Measurements from ENCODE around the gene SCAMP5.

Gene SCAMP5

DNA sequence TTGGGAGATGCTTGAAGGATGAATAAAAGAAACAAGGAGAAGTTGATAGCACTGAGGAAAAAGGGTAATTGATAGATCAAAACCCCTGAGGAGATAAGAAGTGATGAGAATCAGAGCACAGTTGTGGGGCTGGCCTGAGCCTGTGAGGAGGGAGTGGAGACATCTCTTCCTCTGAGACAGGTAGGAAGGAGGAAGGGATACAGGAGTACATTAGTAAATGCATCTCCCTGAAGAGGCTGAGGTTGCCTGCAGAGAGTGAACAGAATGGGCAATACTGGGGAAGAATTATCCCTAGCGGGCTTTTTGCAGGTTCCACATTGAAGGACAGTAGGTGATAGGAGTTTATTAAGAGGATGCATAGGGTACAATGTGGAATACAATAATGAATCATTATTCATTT is 17.3 kb upstream of the SCAMP5 start:
- DNase-seq, result peak; percentile 25

DNA sequence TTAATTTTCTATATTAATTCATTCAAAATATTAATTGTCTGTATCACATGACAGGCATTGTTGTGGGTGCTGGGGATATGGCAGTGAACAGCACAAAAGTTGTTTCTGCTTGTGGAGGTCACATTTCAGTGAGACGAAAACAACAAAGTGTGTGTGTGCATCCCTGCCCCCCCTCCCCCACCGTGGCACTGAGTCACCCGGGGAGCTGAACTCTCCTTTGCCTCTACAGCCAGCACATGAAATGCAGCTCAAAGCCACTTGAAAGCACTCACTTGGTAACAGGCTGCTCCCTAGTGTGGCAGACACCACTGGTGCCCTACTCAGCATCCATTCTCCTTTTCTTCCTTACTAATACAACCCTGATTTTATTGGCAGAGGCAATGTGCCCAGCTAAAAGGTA is 16.9 kb upstream of the SCAMP5 start:
- peak; percentile 33 for DNase-seq

DNA sequence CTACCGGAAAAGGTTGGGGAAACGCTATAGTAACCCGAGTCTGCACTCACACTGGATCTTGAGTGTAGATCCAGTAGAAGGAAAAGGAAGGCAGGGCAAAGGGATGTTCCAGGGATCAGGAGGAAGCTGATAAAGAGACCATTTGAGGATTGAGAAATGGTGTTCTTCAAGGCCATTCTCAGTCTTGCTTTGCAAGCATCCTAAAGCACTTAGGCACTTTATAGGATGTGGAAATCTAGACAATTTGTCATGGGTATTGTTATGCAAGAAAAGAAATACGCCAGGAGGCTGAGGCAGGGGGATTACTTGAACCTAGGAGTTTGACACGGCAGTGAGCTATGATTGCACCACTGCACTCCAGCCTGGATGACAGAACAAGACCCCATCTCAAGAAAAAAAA is 13.2 kb upstream of the SCAMP5 start:
- no peak for DNase-seq

DNA sequence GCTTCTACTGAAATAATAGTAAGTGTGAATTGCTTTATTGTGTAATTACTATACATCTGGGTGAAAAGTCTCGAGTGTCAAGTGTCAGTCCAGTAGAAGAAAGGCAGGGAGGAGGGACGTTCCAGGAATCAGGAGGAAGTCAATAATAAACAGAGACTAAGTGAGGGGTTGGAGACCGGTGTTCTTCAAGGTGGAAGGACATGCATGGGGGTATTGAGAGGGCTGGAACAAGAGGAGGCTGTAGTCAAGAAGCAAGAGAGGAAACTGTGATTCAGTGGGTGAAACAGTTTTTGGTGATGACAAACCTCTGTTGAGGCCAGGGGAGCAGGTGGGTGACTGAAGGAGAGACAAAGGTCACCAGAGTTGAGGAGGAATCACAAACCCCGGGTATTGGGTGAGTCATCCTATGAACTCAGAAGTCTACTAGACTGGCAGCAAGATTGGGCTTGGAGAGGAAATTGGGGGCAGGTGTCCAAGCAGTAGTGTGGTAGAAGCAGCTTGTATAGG is 11.6 kb upstream of the SCAMP5 start:
- peak; percentile 12 for DNase-seq

DNA sequence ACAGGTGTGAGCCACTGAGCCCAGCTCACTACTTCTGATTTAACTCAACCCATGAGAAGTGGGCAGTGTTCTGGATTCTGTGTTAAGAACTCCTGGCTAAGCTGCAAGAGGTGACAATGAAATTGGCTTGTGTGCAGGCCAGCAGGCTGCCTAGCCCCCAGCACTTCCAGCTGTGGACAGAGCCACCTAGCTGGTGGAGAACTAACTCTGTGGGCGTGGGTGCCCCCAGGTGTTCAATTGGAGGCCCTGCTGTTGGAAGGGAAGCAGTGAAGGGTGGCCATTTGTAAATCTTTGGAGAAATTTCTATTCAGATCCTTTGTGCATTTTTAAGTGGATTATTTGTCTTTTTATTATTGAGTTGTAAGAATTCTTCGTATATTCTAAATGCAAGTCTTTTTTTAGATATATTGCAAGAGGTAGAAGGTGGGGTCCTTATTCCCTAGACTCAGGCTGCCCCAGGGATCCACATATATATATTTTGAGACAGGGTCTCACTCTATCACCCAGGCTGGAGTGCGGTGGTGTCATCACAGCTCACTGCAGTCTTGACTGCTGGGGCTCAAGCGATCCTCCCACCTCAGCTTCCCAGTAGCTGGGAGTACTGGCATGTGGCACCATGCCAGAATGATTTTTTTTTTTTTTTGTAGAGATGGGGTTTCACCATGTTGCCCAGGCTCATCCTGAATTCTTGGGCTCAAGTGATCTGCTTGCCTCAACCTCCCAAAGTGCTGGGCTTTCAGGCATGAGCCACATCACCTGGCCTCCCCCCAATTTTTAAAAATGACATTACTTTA is 7.2 kb upstream of the SCAMP5 start:
- DNase-seq, result peak; percentile 79

DNA sequence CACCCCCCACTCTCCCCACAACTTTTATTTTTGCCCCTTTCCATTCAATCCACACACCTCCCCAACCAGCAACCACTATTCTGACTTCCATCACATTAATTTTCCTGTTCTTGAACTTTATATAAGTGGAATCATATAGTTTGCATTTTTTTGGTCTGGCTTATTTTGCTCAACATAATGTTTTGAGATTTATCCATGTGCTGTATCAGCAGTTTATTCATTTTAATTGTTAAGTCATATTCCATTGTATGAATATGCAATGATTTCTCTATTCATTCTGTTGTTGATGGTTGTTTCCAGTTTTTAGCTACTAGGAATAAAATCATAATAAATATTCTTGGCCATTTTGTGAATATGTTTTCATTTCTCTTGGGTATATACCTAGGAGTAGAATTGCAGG is 5.8 kb upstream of the SCAMP5 start:
- DNase-seq, result no peak

DNA sequence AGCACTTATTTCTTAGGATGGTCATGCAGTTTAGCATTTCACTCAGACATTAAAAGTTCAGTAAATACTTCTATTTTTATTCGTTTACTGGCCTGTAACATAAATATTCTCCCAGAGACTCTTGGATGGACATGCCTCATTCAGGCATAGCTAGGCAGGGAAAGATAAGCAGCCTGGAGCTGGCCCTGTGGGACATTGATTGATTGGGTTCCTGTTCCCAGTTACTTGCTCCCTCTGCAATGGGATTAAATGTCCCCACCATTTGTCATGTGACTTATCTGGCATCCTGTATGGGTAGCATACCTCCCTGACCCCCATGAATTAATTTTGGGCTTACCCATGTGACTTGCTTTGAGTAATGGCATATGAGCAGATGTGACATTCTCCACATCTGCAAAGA is 2.7 kb upstream of the SCAMP5 start:
- no peak for DNase-seq

DNA sequence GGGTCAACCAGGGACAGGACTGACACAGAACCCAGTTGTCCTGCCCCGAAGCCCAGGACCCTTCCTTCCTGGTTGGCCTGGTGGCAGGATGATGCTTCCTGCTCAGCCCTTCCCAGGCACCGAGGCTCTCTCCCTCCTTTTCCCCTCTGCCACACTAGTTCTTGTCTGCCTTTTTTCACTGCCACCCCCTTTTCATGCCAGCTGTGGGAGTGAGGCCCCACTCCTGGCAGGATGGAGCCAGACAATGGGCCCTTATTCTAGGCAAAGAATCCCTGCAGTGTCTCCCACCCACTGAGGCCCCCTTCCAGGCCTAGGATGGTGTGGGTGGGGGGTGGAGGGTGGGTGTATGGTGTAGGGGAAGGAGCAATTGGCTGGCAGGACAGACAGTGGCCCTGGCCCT is 1.1 kb upstream of the SCAMP5 start:
- peak; percentile 29 for DNase-seq

DNA sequence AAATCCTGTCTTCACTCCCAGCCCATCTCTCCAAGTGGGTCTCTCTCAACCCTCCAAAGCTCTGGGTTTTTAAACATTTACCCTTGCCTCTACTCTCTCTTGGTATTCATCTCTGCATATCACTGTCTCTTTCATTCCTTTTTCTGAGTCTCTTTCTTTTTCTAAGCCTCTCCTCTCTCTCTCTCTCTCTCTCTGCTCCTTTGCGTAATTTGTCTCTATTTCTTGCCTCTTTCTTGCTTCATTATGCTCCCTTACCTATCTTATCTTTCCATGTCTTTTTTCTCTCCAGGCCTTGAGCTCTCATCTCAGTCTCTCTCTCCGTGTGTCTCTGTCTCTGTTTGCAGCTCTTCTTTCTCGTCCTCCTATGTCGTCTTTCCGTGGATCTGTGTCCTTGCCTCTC is 678 bp upstream of the SCAMP5 start:
- no peak for DNase-seq

DNA sequence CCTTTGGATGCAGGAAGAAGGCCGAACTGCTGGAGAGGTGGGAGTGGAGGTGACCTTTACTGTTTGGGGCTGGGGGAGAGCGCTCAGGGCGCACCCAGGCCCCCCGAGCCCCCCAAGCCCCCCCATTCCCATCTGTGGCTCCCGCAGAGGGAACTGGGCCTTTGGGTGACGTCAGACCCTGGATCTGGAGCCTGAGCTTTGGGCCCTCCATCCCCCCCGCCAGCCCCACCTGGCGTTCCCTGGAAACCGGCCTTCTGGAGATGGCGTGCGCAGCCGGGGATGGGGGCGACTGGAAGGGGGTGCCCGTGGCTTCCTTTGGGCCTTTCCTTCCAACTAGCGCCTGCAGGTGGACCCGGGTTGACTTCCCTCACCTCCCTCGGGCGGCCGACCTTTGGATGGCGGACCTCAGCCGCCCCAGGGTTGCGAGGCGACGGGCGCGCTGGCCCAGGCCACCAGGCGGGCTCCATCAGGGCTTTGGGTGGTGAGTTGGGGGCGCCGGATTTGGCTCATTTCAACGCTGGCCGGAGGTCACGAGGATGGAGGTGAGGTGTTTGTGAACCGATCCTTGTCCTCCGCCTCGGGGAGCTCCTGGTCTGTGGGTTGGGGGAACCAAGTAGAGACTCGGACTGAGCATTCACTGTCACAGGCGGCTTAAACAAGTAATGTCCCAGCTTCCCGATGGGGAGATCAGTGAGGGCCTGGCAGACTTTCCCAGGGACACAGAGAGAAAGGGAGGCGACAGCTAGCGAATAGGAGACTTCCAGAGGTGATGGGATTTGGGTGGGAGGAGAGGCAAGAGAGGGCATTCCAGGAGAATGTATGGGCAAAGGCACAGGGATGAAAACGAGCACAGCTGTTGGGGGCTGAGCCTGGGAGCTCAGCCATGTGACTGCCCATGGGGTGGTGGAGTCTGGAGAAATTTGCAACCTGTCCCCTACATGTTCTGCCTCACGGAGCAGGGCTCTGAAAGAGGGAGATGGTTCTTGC is 709 bp downstream of the SCAMP5 start:
- peak; percentile 79 for DNase-seq

DNA sequence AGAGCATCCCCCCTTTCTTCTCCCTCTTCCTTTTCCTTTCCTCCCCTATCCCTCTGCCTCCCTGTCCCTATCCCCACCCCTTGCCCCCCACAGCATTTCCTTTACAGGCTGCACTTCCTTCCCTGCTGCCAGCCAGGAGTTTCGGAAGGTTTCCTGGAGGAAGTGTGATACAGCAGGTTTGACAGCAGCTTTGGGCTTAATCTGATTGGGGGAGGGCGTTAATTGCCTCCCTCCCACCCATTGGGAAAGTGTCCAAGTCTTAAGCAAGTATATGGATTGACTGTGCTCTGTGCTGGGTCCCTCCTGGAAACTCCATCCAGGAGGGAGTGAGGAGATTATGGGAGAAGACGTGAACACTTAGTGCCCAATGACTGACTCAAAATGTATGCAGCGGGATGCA is 1.8 kb downstream of the SCAMP5 start:
- DNase-seq, result peak; percentile 13

DNA sequence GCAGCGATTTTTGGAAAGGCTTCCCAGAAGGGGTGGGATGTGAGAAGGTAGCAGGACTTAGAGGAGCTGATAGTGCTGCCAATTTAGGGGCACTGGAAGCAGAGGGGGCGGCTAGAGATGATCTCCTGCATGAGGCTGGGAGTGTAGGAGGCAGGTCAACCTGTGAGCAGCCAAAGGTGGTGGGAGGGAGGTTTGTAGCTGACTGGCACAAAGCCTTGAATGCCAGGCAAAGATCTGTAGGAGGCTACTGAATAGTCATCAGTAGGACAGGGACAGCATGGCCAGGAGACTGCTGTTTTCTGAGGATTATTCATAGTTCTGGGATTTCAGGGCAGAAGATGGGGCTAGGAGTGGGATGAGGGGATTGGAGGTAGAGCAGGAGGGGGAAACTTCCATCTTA is 2.2 kb downstream of the SCAMP5 start:
- DNase-seq, result no peak

DNA sequence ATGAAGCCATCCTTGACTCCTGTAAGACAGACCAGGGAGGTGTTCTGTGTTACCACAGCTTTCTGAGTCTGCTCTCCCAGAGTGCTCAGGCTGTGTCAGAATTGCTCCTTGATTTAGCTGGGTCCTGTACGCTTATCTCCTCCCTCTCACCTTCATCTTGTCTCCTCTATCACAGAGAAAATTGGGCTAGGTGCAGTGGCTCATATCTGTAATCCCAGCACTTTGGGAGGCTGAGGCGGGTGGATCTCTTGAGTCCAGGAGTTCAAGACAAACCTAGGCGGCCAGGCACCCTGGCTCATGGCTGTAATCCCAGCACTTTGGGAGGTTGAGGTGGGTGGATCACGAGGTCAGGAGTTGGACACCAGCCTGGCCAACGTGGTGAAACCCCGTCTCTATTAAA is 5.9 kb downstream of the SCAMP5 start:
- no peak for DNase-seq

DNA sequence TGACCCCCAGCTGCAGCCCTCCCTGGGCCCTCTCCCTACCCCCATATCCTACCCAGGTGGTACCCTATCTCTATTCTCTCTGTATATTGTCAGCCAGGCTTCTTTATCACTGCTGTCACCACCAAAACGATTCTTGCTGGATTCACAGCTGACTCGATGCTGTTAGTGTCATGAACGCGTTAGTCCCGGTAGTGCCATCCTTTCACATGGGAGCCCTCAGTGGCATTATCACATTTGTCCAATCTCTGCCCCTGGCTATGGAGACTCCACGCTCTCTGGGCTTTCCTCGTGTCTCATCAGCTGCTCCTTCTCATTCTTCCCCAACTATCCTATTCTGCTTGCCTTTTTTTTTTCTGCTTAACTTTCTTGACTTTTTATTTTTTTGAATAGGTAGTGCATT is 7.0 kb downstream of the SCAMP5 start:
- no peak for DNase-seq

DNA sequence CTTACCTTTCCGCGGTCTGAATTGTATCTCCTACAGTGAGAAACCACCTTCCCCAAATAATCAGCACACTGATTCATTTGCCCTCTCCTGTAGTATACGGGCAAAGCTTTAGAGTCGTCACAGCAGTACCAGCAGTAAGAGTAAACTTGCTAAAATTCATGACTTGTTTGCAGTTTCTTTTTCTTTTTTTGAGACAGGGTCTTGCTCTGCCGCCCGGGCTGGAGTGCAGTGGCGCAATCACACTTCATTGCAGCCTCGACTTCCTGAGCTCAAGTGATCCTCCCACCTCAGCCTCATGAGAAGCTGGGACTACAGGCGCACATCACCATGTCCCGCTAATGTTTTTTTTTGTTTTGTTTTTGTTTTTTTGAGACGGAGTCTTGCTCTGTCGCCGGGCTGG is 11.9 kb downstream of the SCAMP5 start:
- DNase-seq, result no peak

DNA sequence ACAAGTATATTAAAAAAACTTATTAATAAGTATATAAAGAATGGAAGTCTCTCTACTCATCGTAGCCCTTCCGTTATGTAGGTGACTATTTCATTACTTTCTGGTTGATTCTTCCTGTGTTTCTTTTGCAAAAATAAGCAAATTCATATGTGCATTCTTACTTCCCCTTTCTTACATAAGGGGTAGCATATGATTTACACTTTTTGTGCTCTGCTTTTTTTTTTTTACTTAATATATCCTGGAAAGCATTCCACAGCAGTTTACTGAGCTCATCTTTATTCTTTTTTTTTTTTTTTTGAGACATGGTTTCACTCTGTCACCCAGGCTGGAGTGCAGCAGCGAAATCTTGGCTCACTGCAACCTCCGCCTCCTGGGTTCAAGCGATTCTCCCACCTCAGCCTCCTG is 12.9 kb downstream of the SCAMP5 start:
- DNase-seq, result no peak

DNA sequence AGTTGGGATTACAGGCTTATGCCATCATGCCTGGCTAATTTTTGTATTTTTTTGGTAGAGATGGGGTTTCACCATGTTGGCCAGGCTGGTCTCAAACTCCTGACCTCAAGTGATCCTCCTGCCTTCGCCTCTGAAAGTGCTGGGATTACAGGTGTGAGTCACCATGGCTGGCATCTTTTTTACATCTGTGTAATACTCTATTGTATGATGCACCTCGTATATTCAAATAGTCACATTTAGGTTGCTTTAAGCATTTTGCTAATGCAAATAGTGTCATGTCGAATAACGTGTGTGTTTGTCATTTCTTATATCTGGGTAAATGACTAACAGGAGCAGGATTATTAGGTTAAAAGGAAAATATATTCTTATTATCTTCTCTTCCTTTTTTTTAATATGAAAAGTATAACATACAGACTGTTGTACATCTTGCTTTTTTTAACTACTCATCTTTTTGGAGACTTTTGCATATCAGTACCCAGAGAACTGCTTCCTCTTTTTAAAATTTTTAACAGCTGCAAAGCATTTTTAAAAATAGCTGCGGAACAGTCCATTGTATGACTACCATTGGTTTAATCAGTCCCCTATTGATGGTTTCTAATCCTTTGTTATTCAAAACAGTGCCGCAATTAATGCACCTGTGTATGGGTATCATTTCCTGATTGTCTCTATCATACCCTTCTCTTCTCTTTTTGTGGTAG is 13.4 kb downstream of the SCAMP5 start:
- no peak for DNase-seq

DNA sequence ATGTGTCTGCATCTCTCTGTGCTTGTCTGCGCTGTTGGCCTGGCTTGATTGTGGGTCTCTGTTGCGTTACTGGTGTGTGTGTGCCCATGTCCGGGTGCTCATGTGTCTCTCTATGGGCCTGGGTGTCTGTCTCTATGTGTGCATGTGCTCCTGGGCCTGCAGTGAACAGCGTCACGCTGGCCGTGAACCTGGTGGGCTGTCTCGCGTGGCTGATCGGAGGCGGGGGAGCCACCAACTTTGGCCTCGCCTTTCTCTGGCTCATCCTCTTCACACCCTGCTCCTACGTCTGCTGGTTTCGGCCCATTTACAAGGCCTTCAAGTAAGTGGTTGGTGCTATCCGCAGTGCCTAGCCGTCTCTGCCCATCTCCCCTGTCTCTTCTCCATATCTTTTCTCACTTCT is 21.1 kb downstream of the SCAMP5 start:
- DNase-seq, result no peak

DNA sequence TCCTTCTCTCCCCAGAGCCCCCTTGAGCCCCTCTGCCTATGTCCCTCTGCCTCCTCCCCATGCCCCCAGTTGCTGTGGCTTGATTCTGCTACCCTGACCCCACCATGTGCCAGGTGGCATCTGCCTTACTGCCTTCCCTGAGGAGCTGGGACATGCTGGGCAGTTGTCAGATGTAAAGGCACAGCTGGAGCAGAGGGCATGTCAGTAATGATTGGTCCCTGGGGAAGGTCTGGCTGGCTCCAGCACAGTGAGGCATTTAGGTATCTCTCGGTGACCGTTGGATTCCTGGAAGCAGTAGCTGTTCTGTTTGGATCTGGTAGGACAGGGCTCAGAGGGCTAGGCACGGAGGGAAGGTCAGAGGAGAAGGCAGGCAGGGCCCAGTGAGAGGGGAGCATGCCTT is 24.6 kb downstream of the SCAMP5 start:
- DNase-seq, result no peak

DNA sequence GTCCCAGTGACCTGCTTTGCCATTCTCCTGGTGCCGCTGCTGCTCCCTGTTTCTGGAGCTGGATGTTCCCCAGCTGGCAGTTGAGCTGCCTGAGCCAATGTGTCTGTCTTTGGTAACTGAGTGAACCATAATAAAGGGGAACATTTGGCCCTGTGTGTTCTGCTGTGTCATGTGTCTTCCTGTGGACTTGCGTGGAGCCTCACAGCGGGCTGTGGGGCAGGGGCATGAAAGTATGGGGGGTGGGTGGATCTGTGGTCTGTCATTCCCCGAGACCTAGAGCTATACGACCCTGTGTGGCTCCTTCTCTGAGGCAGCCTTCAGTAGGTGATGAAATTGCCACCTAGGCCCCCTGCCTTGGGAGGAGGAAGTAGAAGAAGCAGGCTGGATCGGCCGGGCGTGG is 26.0 kb downstream of the SCAMP5 start:
- DNase-seq, result no peak

DNA sequence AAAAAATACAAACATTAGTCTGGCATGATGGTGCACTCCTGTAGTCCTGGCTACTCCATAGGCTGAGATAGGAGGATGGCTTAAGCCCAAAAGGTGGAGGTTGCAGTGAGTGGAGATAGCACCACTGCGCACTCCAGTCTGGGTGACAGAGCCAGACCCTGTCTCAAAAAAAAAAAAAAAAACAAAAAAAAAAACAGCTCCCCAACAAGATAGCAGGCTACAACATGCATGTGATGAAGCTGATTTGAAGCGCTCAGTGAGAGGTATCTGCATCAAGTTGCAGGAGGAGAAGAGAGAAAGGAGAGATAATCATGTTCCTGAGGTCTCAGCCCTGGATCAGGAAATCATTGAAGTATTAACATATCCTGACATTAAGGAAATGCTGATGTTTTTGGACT is 27.4 kb downstream of the SCAMP5 start:
- DNase-seq, result no peak

DNA sequence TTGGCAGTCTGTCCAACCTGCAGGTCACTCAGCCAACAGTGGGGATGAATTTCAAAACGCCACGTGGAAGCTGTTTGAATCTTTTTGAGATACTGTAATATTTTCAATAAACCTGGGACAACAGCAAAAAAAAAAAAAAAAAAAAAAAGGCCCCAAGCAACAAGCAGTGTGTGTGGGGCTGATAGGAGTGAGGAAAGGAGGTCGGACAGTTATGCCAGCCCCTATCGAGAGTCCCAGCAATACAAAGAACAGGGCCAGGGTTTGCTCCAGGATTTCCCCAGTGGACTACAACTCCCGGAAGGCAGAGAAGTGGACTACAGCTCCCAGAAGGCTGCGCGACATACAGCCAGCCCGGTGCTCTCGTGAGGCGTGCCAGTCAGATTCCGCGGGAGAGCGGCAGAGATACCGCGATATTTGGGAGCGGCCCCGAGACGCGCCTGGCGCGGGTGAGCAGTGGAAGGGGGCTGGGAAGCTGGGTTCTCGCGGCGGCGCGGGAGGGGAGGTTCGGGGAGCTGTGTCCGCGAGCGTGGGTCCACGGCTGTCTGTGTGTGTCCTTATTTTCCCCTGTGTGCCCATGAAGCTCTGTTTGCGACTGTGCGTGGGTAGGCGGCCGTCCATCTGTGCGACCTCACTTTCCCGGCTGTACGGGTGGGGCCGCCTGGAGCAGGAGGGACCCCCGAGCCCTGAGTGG is 28.0 kb downstream of the SCAMP5 start, which contains the start of gene PPCDC:
Gene PPCDC, plus strand, starts transcription at position 410 of the 691 bp plus-strand sequence. CDS start 4,729 bp downstream, outside the sequence.
- peak; percentile 95 for DNase-seq
